ENCODE measurements around the gene AUTS2.

- no peak for TF ChIP-seq CTCF (conservative IDR thresholded peaks at IDR 0.05 in 1 of 2, IDR thresholded peaks at IDR 0.05 in 1 of 2; ENCODE audit: low read depth in 1 of 2, low read length in 2 of 2)
- no peak for TF ChIP-seq EZH2 (IDR thresholded peaks at IDR 0.05; ENCODE audit: low read length, missing control alignments)
Measured at GRCh38 chr7:69684369-69685292, 86.4 kb downstream of the AUTS2 start.
